ENCODE data around the gene NFAM1.

Gene NFAM1

DNA sequence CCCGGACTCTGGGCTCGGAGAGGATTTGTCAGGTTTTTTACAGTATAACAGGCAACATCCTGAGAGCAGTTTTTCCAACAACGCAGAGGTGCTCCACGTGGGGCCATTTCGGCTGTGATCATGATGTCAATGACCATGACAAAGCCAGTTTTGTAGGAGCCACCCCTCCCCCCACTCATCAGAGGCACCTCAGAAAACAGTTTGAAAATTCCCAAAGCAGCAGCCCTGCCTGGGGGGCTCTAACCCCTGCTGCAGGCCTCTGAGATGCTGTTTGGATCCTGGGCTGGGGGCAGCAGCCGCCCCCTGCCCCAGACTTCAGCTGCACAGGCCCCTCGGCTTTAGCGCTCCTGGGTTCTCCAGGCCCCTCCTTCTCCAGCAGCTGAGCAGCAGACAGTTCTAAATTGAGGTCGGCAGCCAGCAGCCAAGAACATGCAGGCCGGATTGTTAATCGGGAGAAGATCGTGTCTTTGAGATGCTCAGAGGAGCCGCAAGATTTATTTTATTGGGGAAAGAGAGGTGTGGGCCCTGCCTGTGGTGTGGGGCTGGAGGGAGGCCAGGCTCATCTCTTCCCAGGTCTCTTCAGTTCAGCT, 19.4 kb downstream of the NFAM1 start:
- DNase-seq = no peak

DNA sequence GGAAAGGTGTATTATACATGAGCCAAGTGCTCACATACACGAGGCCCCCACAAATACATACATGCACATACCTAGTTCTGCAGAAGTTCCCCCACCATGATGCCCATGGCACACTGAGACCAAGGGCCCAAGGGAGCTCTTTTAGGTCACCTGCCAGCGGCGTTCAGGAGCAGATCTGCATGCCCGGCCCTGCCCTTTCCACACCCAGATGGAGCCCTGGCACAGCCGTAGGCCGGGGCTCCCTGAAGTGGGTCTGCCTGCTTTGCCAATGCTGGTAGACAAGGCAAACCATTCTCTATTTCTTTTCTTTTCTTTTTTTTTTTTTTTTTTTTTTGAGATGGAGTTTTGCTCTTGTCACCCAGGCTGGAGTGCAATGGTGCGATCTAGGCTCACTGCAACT, 21.5 kb downstream of the NFAM1 start:
- DNase-seq = no peak

DNA sequence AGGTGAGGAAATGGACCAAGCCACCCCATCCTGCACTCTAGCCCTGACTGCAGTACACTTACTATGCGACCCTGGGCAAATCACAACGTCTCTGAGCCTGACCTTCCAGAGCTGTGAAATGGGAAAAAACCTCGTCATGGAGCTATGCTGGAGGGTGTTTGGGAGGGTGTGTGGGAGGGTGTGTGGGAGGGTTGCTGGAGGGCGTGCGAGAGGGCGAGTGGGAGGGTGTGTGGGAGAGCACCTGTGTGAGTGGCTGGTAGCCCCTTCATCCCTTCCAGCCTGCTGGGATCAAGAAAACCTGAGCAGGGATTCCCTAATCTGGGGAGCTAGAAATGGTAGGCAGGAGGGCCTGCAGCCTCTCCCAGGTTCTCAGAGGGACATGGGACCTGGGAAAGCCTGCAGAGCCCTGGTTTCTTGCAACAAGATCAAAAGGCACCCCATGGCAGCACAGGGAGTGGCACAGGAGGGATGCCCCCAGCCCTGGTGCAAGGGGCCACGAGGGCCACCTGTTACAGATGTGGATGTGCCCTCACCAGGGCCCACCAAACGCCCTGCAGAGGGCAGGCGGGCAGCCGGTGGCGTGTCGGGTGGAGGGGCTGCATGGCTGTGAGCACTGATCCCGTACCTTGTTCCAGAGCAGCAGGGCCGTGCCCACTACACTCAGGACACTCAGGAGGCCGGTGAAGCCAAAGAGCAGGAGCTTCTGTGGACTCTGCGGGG, 23.2 kb downstream of the NFAM1 start:
- DNase-seq = no peak

DNA sequence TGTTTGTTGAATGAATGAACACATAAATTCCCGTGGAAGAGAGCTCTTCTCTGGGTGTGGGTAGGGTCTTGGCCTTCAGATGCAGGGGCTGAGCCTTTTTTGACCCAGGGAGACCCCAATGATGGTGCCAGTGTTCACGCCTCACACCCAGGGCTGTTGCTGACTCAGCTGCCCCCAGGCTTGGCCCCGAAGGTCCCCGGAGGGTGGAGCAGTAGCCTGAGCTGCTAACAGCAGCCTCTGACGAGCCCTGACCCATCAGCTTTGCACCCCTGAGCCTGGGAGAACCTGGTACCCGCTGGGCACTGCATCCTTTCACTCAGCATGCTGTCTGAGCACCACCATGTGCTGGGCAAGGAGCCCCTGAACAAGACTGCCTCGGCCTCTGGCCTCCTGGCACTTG, 23.9 kb downstream of the NFAM1 start:
- no peak for DNase-seq

DNA sequence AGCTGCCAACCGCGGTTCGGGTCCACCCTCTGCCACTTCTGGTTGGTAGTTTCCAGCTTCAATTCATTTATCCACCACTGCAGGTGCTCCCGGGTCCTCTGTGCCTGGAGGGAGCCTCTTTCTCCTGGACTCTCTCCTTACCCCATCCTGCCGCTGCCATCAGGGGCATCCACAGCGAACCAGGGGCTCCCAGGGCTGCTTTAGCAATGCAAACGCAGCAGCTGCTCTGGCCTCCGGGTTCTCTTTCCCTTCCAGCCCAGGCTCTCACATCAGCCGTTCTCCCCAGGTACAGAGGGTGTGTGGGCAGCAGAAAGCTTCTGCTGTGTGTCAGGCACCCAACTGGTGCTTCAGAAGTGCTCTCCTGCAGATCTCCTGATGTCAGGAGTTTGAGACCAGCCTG, 27.9 kb downstream of the NFAM1 start:
- no peak for DNase-seq

DNA sequence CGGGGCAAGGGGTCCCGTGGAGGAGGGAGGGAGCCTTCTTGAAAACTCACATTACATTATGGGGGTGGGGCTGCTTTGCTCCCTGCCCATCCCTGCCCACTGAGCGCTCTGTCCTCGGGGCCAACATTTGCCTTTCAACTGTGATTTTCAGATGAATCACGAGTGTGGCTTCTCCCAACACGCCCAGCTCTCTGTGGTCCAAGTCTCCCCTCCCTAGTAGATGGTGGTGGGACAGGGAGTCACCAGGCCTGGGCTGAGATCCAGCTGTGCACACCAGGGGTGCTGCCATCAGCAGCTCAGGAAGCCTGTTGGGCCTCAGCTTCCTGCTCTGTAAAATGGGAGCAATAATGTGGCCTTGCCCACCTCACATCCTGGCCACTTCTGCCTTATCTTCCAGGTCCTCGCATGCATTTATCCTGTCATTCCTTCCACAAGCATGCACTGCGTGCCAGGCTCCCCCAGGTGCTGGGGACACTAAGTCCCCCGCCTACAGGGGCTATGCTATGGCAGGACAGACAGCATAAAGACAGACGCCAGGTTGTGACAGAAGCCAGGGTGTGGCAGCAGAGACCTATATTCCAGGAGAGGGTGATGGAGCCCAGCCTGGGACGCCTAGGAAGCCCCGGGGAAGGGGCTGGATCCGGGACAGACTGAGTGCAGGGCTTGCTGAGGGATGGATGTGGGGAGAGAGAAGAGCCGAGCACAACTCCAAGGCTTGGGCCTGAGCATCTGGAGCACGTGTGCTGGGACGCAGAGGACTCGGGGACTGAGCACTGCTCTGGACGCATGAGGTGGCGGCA, 30.5 kb downstream of the NFAM1 start:
- DNase-seq = no peak

DNA sequence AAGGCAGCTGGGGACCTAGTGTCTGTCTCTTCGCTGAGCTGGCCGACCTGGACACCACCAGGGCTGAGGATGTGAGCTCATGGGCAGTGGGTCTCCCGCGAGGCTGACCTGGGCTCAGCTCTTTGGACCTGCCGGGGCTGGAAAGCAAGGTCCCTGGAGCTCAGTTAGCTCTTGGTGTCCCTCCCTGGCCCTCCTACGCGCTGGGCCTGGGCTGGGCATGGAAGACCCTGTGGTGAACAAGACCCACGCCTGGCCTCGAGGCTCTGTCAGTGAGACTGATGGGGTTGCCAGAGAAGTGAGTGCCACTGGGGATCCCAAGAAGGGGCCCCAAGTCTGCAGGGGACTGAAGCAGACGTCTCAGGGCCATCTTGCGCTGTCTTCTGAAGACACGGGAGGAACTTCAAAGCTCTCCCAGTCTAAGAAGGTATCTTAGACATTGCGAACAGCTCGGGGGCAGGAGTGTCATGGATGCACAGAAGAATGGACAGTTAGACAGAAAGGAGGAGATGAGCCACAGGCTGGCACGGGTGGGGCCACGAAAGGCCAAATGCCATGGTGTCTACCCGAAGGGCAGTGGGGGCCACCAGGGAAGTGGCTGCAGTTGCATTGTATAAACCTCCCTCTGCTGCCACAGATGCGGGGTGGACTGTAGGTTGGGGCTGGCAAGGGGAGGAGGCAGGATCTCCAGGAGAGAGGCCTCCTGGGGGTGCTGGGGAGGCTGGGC, 31.2 kb downstream of the NFAM1 start:
- DNase-seq = no peak

DNA sequence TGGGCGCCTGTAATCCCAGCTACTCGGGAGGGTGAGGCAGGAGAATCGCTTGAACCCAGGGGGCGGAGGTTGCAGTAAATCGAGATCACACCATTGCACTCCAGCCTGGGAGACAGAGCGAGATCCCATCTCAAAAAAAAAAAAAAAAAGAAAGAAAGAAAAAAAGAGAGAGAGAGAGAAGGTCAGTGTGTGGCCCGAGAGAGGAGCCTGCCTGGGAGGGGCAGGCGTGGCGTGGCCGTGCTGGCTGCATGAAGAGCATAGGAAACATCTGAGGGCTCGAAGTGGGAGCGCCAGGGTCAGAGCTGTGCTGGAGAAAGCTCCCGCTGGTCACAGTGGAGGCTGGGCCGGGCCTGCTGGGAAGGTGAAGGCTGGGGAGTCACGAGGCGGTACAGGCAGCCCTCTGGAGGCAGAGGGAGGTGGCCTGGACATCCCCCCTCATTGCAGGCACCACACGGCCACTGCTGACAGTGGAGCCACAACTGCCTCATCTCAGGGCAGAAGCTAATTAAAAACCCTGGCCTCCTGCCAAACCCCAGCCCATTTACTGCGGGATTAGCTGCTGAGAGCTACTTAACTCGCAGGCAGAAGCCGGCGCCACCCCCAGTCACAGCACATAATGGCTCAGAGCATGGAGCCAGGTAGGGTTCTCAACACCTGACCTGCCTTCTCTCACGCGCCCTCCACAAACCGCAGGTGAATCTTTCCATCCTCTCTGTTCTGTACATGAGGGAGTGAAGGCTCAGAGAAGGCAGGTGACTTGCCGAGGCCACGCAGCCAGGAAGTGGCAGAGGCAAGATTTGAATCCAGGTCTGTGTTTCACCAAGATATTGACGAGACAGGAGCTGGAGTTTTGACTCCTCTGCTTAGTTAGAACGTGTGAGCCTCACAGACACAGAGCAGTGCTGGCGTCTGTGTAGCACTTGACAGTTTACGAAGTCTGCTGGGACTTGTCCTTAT, 32.6 kb downstream of the NFAM1 start:
- DNase-seq = no peak

DNA sequence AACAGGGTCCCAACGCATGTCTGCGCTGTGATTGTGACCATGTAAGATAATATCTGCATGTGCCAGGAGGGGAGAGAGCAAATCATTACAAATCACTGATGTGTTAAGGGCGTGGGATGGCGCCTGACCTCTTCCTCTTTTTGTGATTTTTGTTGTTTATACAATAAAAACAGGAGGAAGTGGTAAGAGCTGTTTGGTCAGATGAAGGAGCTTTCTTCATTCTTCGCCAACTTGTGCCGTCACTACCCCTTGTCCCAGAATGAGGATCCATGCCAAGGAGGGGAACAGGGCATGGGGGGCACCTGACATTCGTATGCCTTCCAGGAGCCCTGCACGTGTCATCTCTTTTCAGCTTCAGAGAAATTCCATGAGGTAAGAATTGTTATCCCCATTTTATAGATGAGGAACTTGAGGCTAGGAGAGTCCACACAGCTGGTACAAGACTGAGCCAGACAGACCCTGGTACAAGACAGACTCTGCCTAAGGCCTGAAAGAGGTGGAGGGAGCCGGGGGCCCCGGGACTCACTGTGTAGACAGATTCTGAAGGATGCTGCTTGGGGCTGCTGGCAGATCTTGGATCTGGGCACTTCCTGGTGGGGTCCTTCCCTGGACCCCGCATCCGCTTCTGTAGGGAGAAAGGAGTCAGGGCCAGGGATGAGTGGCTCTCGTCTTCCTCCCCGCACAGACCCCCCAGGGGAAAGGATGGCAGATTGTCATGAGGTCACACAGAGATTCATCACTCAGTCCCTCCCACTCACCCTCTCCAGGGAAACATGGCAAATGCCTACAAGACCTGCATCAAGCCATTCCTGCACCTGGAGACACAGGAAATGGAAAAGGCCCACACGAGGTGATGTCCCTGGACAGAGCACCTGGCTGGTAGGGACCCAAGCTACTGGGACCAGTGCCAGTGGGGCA, 34.6 kb downstream of the NFAM1 start:
- no peak for DNase-seq

DNA sequence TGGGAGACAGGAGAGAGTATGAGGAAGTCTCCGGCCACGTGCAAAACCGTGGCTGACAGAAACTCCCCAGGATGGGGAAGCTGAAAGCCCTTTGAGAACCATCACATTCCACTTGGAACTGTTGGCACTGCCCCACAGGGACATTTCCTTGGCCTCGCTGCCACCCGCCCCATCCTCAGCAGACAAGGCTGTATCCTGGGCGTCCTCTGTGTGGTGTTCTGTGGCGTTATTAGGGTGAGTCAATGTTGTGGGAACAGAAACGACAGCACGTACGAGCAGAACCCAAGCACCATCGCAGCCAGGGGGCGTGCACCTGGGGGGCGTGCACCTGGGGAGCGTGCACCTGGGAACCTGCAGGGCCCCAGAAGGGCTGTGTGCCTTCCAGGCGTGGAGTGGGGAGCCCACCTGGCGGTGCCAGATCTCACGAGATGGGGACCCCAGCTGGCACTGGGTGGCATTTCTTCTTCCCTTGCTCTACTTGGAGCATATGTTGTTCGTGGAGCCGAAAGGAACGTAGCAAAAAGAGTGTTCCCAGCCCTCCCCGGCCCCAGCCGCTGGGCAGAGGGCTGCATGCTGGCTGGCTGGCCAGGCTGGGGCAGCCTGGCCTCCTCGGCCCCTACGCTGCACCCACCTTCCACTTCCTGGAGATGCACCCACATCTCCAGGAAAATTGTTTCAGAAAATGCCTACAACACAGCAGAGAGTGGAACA, 35.4 kb downstream of the NFAM1 start:
- no peak for DNase-seq

DNA sequence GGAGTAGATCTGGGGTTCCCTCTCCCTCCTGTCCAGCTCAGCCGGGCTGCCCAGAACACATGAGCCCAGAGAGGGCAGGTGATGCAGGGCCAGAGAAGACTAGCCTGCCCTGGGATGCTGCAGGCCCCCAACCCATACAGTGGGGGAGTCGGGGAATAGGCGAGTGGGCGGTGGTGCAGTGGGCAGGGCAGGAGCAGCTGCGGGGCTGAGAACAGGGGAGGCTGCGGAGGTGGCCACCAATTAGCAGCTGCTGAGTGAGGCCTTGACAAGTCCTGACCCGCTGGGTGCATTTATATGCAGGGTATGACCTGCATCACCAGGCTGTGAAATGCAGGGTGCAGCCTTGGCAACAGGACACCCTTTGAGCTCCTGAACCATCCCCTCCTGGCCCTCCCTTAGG, 43.1 kb downstream of the NFAM1 start:
- DNase-seq = no peak

DNA sequence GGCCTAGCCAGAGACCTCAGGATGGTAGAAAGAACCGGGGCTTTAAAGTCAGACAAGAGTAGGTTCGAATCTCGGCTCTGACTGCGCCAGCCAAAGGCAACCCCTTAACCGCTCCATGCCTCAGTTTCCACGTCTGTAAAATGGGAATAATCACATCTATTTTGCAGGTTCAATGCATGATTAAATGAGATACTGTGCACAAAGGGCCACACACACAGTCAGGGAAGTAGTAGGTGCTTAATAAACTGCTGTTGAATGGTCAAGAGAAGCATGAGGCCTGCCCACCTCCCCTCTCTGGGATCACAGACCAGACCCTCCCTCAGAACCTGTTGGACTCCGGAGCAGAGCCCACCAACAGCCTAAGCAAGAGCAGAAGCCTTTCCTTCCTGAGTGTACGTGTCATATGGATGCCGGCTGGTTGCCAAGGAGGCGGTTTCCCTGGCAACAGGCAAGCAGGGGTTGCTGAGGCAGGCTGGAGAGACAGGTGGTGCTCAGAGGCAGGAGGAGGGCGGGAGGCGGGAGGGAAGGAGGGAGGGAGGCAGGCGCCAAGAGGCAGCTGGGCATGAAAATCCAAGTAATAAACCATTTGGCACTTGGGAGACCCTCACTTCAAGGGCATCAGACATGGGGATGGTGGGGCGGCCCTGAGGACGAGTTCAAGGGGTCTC, 43.9 kb downstream of the NFAM1 start:
- DNase-seq = no peak

DNA sequence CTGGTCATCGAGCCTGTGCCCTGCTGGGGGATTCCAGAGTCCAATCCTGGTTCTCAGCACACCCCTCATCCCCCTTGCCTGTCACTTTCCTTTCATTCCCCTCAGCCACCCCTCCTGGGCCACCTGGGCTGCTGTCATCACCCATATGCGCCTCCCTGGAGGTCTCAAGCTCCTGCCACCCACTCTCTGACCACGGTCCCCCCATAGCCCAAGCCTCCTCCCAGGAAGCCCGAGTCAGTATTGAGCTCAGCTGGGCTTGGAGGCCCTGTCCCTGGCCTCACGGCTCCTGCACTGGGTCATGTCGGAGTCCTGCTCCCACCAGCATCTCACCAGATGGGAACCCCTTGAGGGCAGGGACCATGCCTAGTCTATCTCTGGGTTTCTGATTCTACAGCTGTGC, 44.6 kb downstream of the NFAM1 start:
- no peak for DNase-seq

DNA sequence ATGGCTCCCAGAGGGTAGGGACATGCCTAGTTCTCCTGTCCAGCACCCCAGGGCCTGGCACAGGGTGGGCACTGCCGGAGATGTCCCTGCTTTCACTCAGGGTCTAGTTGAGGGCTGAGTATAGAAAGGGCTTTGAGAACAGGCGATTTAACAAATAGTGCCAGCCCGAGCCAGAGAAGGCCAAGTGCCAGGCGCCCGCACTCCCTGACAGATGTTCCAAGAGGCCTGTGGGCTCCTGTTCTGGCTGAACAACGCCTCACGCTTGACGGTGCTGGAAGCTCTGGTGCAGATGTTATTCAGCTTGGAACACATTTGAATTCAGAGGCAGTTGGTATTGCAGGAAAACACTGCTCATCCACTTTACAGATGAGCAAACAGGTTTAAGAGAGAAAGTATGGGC, 46.5 kb downstream of the NFAM1 start:
- no peak for DNase-seq

DNA sequence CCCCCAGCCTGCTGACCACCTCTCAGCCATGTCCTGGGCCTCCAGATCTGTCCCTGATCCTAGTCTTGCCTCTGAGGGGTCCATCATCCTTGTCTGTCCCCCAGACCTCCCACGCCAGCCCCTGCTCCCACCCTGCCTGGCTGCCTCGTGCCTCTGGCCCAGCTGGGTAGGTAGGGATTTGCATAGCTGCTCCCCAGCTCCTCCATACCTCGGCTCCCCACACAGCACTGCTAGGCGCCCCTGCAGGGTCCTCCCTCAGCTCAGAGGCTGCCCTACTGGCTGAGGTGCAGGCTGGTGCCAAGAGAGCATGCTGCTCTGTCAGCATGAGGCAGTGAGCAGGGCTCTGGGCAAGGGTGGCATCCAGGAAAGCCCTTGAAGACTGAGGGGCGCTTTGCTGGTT, 47.7 kb downstream of the NFAM1 start:
- DNase-seq = no peak

DNA sequence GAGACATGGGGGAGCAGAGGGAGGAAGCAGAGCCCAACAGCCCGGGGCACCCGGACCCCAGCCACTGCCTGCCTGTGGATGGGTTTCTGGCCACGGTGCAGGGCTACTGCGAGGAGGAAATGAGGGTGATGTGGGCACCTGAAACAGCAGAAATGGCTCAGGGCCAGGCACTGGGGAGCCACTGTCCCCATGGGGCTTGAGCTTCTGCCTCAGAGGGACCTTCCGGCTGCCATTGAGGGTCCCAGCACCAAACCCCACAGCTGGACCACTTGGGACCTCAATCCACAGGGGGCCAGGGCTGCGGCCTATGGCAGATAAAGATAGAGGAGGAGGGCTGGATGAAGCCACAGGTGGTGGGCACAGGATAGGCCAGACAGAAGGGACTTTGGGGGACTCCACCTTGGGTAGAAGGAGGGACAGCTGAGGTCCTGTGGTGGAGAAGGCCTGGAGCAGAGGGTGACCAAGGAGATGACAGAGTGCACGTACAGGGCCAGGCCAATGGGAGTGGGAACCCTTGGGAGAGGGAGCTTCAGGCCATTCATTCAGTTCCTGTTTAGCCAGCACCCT, 48.3 kb downstream of the NFAM1 start:
- no peak for DNase-seq

DNA sequence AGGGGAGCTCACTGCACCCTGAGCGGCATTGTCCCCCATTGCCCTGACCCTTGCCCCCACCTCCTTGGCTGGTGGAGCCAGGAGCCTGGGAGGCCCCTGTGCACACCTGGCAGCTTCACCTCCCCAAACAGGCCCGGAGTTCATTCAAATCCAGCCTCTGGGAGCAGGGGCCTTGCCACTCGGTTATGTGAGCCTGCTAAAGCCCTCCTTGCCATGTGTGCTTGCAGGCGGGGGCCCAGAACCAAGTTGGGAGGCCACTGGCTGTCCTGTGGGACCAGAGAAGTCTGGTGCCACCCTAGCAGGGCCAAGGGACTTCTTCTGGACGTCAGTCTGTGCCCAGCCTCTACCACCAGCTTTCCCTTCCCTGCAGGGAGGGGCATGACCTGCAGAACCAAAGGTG, 48.9 kb downstream of the NFAM1 start:
- DNase-seq = no peak

DNA sequence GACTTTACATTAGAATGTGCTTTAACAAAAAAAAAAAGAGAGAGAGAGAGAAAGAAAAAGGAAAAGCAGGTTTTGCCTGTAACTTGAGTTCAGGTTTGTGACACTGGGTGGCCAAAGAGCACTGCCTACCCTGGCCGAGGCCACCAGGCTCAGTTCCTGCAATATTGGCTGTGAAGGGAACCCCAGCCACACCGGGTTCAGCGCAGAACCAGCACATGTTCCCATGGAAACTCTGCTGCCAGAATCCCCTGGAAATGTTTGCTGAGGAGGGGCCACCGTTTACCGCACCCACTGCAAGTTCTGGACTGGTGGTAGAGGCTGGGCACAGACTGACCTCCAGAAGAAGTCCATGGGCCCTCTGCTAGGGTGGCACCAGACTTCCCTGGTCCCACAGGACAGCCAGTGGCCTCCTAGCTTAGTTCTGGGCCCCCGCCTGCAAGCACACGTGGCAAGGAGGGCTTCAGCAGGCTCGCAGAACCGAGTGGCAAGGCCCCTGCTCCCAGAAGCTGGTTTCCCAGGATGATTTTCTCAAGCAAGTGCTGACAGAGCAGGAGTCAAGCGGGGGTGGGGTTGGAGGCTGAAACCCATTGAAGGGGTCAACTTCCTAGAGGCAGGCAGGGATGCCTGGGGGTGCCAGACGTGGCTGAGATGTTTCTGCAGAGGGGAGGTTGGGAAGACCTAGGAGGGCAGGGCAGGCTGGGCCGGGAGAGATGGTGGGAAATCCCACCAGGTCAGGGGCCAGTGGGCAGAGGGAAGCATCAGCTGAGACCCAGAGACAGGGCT, 51.2 kb downstream of the NFAM1 start:
- no peak for DNase-seq
